ENCODE results near the gene LRRC19.

Gene LRRC19

GRCh38 chr9:27005491-27005890, at the start of gene LRRC19:
Gene LRRC19 (minus strand): TSS chr9:27005672. CDS start chr9:26999694, 5,978 bp downstream.
- DNase-seq (ENCODE audit: low read depth) = no peak

GRCh38 chr9:27054841-27055240, 49.4 kb upstream of the LRRC19 start:
- DNase-seq (ENCODE audit: low read depth) = no peak

GRCh38 chr9:27054125-27054524, 48.7 kb upstream of the LRRC19 start:
- DNase-seq (ENCODE audit: low read depth) = no peak

- no peak for DNase-seq (ENCODE audit: low read depth)
Measured at GRCh38 chr9:27053369-27054022, 48.0 kb upstream of the LRRC19 start.

- no peak for DNase-seq (ENCODE audit: low read depth)
Measured at GRCh38 chr9:27047136-27047535, 41.7 kb upstream of the LRRC19 start.

GRCh38 chr9:27043176-27043575, 37.7 kb upstream of the LRRC19 start:
- no peak for DNase-seq (ENCODE audit: low read depth)

GRCh38 chr9:27042476-27042875, 37.0 kb upstream of the LRRC19 start:
- DNase-seq (ENCODE audit: low read depth) = no peak

- DNase-seq (ENCODE audit: low read depth) = no peak
Measured at GRCh38 chr9:27041746-27042145, 36.3 kb upstream of the LRRC19 start.

GRCh38 chr9:27037499-27037898, 32.0 kb upstream of the LRRC19 start:
- no peak for DNase-seq (ENCODE audit: low read depth)

- DNase-seq (ENCODE audit: low read depth) = peak; percentile 30
Measured at GRCh38 chr9:27033815-27034403, 28.4 kb upstream of the LRRC19 start.

- DNase-seq (ENCODE audit: low read depth) = no peak
Measured at GRCh38 chr9:27029186-27029585, 23.7 kb upstream of the LRRC19 start.

- no peak for DNase-seq (ENCODE audit: low read depth)
Measured at GRCh38 chr9:27022920-27023319, 17.4 kb upstream of the LRRC19 start.

- DNase-seq (ENCODE audit: low read depth) = no peak
Measured at GRCh38 chr9:27019589-27019988, 14.1 kb upstream of the LRRC19 start.

- no peak for DNase-seq (ENCODE audit: low read depth)
Measured at GRCh38 chr9:27003426-27004077, 1.9 kb downstream of the LRRC19 start.

- DNase-seq (ENCODE audit: low read depth) = no peak
Measured at GRCh38 chr9:26995810-26996209, 9.7 kb downstream of the LRRC19 start.

GRCh38 chr9:26983340-26983739, 22.1 kb downstream of the LRRC19 start:
- DNase-seq (ENCODE audit: low read depth) = no peak

GRCh38 chr9:26975728-26976707, 29.5 kb downstream of the LRRC19 start:
- DNase-seq (ENCODE audit: low read depth) = no peak

GRCh38 chr9:26974927-26975326, 30.5 kb downstream of the LRRC19 start:
- no peak for DNase-seq (ENCODE audit: low read depth)

- DNase-seq (ENCODE audit: low read depth) = no peak
Measured at GRCh38 chr9:26973989-26974388, 31.5 kb downstream of the LRRC19 start.

- no peak for DNase-seq (ENCODE audit: low read depth)
Measured at GRCh38 chr9:26971721-26972120, 33.8 kb downstream of the LRRC19 start.

- DNase-seq (ENCODE audit: low read depth) = no peak
Measured at GRCh38 chr9:26956860-26957233, 48.6 kb downstream of the LRRC19 start.

Data from stimulated activated CD8-positive, alpha-beta memory T cell treated with anti-CD3 and anti-CD28 coated beads, Interleukin-7, amount 100 ng/mL, for 24 hours (primary cell).